Trophoblast cell (in vitro differentiated cells and primary cell): ENCODE measurements around the gene MXRA7.
"Not testable (repeated sequence)": the region's sequence is repeated elsewhere in the genome, so short reads cannot be mapped to it uniquely, and the experiment has no call there.

Experiments used
- DNase-seq, 2 donors: peaks; one replicate each; pipeline ENCODE4 v3.0.0-alpha.2; 2016
- H2AFZ ChIP-seq: 2 replicates; pipeline ENCODE4 v1.6.1; 2013; ENCODE audit warnings: low read length, moderate library complexity, mild to moderate bottlenecking; ENCODE audit not compliant: insufficient read depth, poor library complexity
- H2AK5ac ChIP-seq: 2 replicates; pipeline ENCODE4 v1.6.1; 2013; ENCODE audit warnings: mild to moderate bottlenecking, low read length
- H2BK120ac ChIP-seq: 2 replicates; pipeline ENCODE4 v1.6.1; 2013; ENCODE audit warnings: low read length, mild to moderate bottlenecking, moderate library complexity; ENCODE audit not compliant: insufficient read depth, poor library complexity
- H2BK12ac ChIP-seq: 2 replicates; pipeline ENCODE4 v1.6.1; 2013; ENCODE audit warnings: mild to moderate bottlenecking, low read length, moderate library complexity
- H2BK5ac ChIP-seq: 2 replicates; pipeline ENCODE4 v1.6.1; 2013; ENCODE audit warnings: low read length, low read depth, moderate library complexity, mild to moderate bottlenecking; ENCODE audit not compliant: poor library complexity
- H3K14ac ChIP-seq: 2 replicates; pipeline ENCODE4 v1.6.1; 2013; ENCODE audit warnings: mild to moderate bottlenecking, low read length
- H3K18ac ChIP-seq: 2 replicates; pipeline ENCODE4 v1.6.1; 2013; ENCODE audit warnings: mild to moderate bottlenecking, low read length
- H3K23ac ChIP-seq: 2 replicates; pipeline ENCODE4 v1.6.1; 2013; ENCODE audit warnings: low read length
- H3K27ac ChIP-seq: 2 replicates; pipeline ENCODE4 v1.5.1; 2013; ENCODE audit warnings: low read depth, mild to moderate bottlenecking, inconsistent platforms, low read length, moderate library complexity
- H3K27me3 ChIP-seq: 2 replicates; pipeline ENCODE4 v1.6.1; 2013; ENCODE audit warnings: inconsistent platforms, mild to moderate bottlenecking, low read length, moderate library complexity; ENCODE audit not compliant: insufficient read depth
- H3K36me3 ChIP-seq, 2 experiments: 1 replicate in 1 of 2; 2 replicates in 1 of 2; pipeline ENCODE4 v1.6.1; 2013; ENCODE audit warnings: low read length in 2 of 2, mild to moderate bottlenecking in 2 of 2, moderate library complexity in 1 of 2; ENCODE audit not compliant: insufficient read depth in 2 of 2, control insufficient read depth in 1 of 2
- H3K4ac ChIP-seq: 2 replicates; pipeline ENCODE4 v1.6.1; 2013; ENCODE audit warnings: low read depth, mild to moderate bottlenecking, low read length, moderate library complexity
- H3K4me1 ChIP-seq, 2 experiments: 1 replicate in 1 of 2; 2 replicates in 1 of 2; pipeline ENCODE4 v1.6.1; 2013; ENCODE audit warnings: low read length in 2 of 2, mild to moderate bottlenecking in 2 of 2, moderate library complexity in 1 of 2; ENCODE audit not compliant: insufficient read depth in 2 of 2, control insufficient read depth in 1 of 2
- H3K4me2 ChIP-seq: 2 replicates; pipeline ENCODE4 v1.6.1; 2013; ENCODE audit warnings: inconsistent platforms, mild to moderate bottlenecking, low read length, moderate library complexity
- H3K4me3 ChIP-seq: 2 replicates; pipeline ENCODE4 v1.5.1; 2013; ENCODE audit warnings: mild to moderate bottlenecking, low read depth, low read length, inconsistent platforms
- H3K79me1 ChIP-seq: one replicate; pipeline ENCODE4 v1.6.1; 2013; ENCODE audit warnings: low read length
- H3K79me2 ChIP-seq: 2 replicates; pipeline ENCODE4 v1.6.1; 2013; ENCODE audit warnings: low read length, mild to moderate bottlenecking; ENCODE audit not compliant: control insufficient read depth, insufficient read depth, poor library complexity
- H3K9ac ChIP-seq: 2 replicates; pipeline ENCODE4 v1.6.1; 2013; ENCODE audit warnings: mild to moderate bottlenecking, low read length
- H3K9me3 ChIP-seq: 2 replicates; pipeline ENCODE4 v1.6.1; 2013; ENCODE audit warnings: low read depth, mild to moderate bottlenecking, control low read depth, inconsistent platforms, low read length; ENCODE audit not compliant: insufficient read depth
- H4K12ac ChIP-seq: 2 replicates; pipeline ENCODE4 v1.6.1; 2013; ENCODE audit warnings: low read depth, mild to moderate bottlenecking, low read length, moderate library complexity
- H4K8ac ChIP-seq: 2 replicates; pipeline ENCODE4 v1.6.1; 2013; ENCODE audit warnings: low read depth, mild to moderate bottlenecking, low read length, moderate library complexity
- H4K91ac ChIP-seq: one replicate; pipeline ENCODE4 v1.6.1; 2013; ENCODE audit warnings: low read depth, mild to moderate bottlenecking, low read length, moderate library complexity
- WGBS: extraction: QIAGEN DNeasy Blood & Tissue Kit; methylation state at CpG from one replicate; pipeline ENCODE4 v1.1.7; 2013; ENCODE audit warnings: missing lambda C conversion rate; ENCODE audit not compliant: insufficient read length, insufficient coverage; ENCODE audit errors: extremely low coverage; 5-methylcytosine and 5-hydroxymethylcytosine counted together

The MXRA7 gene

DNA sequence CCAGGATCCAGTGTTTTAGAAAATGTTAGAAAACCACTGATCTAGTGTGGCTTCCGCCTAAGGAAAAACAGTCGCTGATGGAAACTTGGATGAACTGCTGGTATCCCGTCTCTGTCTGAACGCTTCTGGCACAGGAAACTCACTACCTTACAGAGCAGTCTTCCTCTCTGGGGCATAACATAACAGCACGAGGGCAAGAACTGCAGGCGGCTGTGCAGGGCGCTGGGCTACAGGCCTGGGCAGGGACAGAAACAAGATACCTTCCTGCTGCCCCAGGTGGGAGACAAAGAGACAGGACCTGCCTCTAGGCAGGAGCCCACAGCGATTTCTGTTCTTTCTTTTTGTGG, 10.5 kb downstream of the MXRA7 start:
- Histone ChIP-seq H3K4me1 (peaks cover 12 to 14% of the 10 kb centered on the region in 2 experiments), H2AFZ (no peak overlapping the region), H3K4me2 (no peak overlapping the region), H3K9me3 (no peaks in the 10 kb centered on the region), H3K23ac (no peak overlapping the region), H3K79me1 (no peaks in the 10 kb centered on the region), H2BK12ac (no peak overlapping the region), H3K14ac (no peak overlapping the region), H3K27me3 (no peaks in the 10 kb centered on the region), H3K79me2 (no peaks in the 10 kb centered on the region), H3K4ac (no peak overlapping the region), H2BK5ac (no peak overlapping the region), H2AK5ac (no peak overlapping the region), H4K8ac (no peak overlapping the region), H4K12ac (no peak overlapping the region), H3K18ac (no peak overlapping the region), H3K27ac (no peak overlapping the region), H3K9ac (no peak overlapping the region), H3K36me3 (peaks cover 0 to 6% of the 10 kb centered on the region in 2 experiments), H4K91ac (no peak overlapping the region), H2BK120ac (no peak overlapping the region), H3K4me3 (no peak overlapping the region)
- WGBS = no CpG with 5 or more reads among the region's 8 CpGs
- peak in 1 of 2 donors; percentile 54 for DNase-seq

DNA sequence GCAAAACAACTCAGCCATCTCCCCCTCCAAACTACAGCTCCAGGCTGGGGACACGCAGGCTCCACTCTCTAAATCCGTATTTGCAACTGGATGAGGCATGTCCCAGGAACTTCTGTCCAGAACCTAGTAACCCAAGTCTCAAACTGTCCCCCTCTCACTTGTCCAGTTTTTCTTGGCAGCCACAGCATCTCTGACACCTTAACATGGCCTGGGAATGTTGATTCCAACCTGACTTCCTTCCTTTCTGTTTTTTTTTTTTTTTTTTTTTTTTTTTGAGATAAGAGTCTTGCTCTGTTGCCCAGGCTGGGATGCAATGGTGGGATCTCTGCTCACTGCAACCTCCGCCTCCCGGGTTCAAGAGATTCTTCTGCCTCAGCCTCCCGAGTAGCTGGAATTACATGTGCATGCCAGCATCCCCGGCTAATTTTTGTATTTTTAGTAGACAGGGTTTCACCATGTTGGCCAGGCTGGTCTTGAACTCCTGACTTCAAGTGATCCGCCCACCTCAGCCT, 12.2 kb downstream of the MXRA7 start:
- peaks cover 12% of the 10 kb centered on the region in 2 experiments for H3K4me1 ChIP-seq
- H3K4ac ChIP-seq, H3K18ac ChIP-seq, H3K9ac ChIP-seq, H2AFZ ChIP-seq, H3K4me3 ChIP-seq, H3K36me3 ChIP-seq, H3K27ac ChIP-seq, H3K79me1 ChIP-seq, H2AK5ac ChIP-seq, H4K12ac ChIP-seq, H2BK120ac ChIP-seq, H3K14ac ChIP-seq, H3K9me3 ChIP-seq, H3K27me3 ChIP-seq, H4K91ac ChIP-seq, H3K23ac ChIP-seq, DNase-seq, H3K4me2 ChIP-seq, H2BK12ac ChIP-seq, H4K8ac ChIP-seq, H3K79me2 ChIP-seq, H2BK5ac ChIP-seq: not testable (repeated sequence)
- no CpG with 5 or more reads among the region's 7 CpGs for WGBS

DNA sequence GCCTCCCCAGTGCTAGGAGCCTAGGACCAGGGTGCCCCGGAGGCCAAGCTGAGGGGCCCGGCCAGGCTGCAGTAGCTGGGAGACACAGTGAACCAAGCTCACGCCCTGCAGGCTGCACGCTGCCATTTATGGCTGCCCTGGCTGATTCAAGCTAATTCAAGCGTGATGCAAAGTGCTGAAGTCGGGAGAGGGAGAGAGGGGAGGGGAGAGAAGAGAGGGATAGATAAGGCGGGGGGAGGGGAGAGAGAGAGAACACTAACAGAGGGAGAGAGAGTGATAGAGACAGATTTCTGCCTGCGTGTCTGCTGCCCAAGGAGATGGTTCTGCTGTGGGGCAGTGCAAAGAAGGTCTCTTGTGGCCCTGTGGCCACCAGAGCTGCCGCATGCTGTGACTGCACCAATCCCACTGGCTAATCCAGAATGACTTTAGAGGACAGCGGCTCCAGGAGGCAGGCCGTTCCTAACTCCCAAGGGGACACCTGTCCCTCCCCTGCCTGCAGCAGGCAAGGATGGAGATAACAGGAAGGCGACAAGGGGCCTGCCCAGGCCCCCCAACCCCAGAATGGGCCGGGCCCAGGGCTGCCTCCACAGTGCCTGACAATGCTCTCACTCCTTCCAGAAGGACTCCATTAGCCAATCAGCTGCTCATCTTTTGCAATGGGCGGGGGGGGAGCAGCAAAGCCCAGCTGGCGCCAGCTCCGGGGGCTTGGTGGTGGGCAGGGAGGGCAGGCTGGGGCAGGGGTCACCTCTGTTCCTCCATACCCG, 12.9 kb downstream of the MXRA7 start:
- DNase-seq = no peak
- Histone ChIP-seq H2BK12ac (no peak overlapping the region), H3K79me1 (no peaks in the 10 kb centered on the region), H3K4me3 (no peak overlapping the region), H2AFZ (no peak overlapping the region), H4K12ac (no peak overlapping the region), H3K18ac (no peak overlapping the region), H2AK5ac (no peak overlapping the region), H3K4ac (no peak overlapping the region), H3K79me2 (no peaks in the 10 kb centered on the region), H3K27ac (no peak overlapping the region), H3K23ac (no peak overlapping the region), H3K9ac (no peak overlapping the region), H3K14ac (no peak overlapping the region), H3K9me3 (no peaks in the 10 kb centered on the region), H3K4me2 (no peak overlapping the region), H2BK120ac (no peak overlapping the region), H3K4me1 (peaks cover 12% of the 10 kb centered on the region in 2 experiments), H3K27me3 (no peaks in the 10 kb centered on the region), H4K91ac (no peak overlapping the region), H2BK5ac (no peak overlapping the region), H3K36me3 (peaks cover 0 to 7% of the 10 kb centered on the region in 2 experiments), H4K8ac (no peak overlapping the region)
- WGBS = no CpG with 5 or more reads among the region's 17 CpGs

DNA sequence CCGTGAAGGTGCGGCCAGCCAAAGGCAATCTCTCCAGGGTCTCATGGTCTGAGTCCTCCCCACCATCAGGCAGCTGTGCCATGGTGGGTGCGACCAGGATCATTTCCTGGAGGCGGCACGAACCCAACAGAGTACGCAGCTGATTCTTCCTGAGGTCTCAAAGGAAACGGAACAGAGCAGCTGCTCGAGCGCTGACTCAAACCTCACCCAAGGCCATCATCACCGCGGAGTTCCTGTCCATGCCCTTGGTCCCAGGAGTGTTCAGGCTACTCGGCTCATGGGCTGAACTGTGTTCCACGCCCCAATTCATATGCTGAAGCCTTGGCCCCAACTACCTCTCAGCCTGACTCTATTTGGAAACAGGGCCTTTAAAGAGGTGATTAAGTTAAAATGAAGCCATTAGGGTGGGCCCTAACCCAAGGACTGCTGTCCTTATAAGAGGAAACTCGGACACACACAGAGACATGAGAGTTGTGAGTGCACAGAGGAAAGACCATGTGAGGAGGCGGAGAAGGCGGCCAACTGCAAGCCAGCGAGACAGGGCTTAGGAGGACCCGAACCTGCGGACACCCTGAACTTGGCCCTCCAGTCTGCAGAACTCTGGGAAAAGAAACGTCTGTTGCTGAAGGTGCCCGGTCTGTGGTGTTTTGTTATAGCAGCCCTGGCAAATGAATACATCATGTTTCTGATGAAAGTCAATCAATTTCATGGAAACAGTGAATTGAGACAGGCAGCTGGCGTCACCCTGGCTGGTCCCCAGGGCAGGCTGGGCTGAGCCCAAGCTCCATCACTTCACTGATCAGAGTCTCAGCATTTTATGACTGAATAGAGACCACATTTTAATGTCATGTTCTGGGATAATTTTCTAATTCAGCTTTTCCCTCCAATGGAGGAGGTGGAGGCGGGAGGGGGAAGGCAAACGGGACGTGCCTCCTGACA, 13.7 kb downstream of the MXRA7 start:
- Histone ChIP-seq H3K9ac (no peak overlapping the region), H4K8ac (no peak overlapping the region), H2AK5ac (no peak overlapping the region), H3K36me3 (peaks cover 0 to 7% of the 10 kb centered on the region in 2 experiments), H3K18ac (no peak overlapping the region), H4K12ac (no peak overlapping the region), H2AFZ (peak overlapping the region; percentile 8), H3K27me3 (no peaks in the 10 kb centered on the region), H3K4me1 (peaks cover 12% of the 10 kb centered on the region in 2 experiments), H3K4me2 (no peak overlapping the region), H3K79me1 (no peaks in the 10 kb centered on the region), H3K79me2 (no peaks in the 10 kb centered on the region), H3K9me3 (no peaks in the 10 kb centered on the region), H2BK5ac (no peak overlapping the region), H3K14ac (no peak overlapping the region), H4K91ac (no peak overlapping the region), H3K23ac (no peak overlapping the region), H3K27ac (no peak overlapping the region), H3K4ac (no peak overlapping the region), H2BK12ac (no peak overlapping the region), H2BK120ac (no peak overlapping the region), H3K4me3 (no peak overlapping the region)
- WGBS = no CpG with 5 or more reads among the region's 25 CpGs
- DNase-seq = peak in 1 of 2 donors; percentile 43
